Fibroblast of lung (primary cell): ENCODE measurements around the gene PLAC1.

Experiments
- EZH2 ChIP-seq: IDR thresholded peaks from 2 replicates; pipeline ENCODE4 v1.5.1; 2012; ENCODE audit warnings: low read length, control low read depth, mild to moderate bottlenecking; ENCODE audit errors: missing control alignments
- TF ChIP-seq, protein P1 (sequence below), 2 donors: IDR thresholded peaks in 1 of 2; conservative IDR thresholded peaks in 1 of 2; 1 replicate in 1 of 2; 2 replicates in 1 of 2; pipeline ENCODE4 v1.5.1; 2011 to 2012; ENCODE audit warnings: low read length in 2 of 2, control low read depth in 1 of 2, inconsistent platforms in 1 of 2, low read depth in 1 of 2, mild to moderate bottlenecking in 1 of 2

GRCh38 chrX:134685668-134686067 is 27.4 kb upstream of the PLAC1 start:
- TF ChIP-seq EZH2, result no peak
- TF ChIP-seq, protein P1, sequence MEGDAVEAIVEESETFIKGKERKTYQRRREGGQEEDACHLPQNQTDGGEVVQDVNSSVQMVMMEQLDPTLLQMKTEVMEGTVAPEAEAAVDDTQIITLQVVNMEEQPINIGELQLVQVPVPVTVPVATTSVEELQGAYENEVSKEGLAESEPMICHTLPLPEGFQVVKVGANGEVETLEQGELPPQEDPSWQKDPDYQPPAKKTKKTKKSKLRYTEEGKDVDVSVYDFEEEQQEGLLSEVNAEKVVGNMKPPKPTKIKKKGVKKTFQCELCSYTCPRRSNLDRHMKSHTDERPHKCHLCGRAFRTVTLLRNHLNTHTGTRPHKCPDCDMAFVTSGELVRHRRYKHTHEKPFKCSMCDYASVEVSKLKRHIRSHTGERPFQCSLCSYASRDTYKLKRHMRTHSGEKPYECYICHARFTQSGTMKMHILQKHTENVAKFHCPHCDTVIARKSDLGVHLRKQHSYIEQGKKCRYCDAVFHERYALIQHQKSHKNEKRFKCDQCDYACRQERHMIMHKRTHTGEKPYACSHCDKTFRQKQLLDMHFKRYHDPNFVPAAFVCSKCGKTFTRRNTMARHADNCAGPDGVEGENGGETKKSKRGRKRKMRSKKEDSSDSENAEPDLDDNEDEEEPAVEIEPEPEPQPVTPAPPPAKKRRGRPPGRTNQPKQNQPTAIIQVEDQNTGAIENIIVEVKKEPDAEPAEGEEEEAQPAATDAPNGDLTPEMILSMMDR (conservative IDR thresholded peaks at IDR 0.05 in 1 of 2, IDR thresholded peaks at IDR 0.05 in 1 of 2; ENCODE audit: low read depth in 1 of 2, low read length in 2 of 2), result no peak
